EH (cell line): ENCODE measurements around the gene INPP5D.
"Not testable (repeated sequence)": the region's sequence is repeated elsewhere in the genome, so short reads cannot be mapped to it uniquely, and the experiment has no call there.

Source experiments
- DNase-seq: peaks from one replicate; pipeline ENCODE4 v3.0.0-alpha.2; 2015; ENCODE audit warnings: low read depth

Gene INPP5D

DNA sequence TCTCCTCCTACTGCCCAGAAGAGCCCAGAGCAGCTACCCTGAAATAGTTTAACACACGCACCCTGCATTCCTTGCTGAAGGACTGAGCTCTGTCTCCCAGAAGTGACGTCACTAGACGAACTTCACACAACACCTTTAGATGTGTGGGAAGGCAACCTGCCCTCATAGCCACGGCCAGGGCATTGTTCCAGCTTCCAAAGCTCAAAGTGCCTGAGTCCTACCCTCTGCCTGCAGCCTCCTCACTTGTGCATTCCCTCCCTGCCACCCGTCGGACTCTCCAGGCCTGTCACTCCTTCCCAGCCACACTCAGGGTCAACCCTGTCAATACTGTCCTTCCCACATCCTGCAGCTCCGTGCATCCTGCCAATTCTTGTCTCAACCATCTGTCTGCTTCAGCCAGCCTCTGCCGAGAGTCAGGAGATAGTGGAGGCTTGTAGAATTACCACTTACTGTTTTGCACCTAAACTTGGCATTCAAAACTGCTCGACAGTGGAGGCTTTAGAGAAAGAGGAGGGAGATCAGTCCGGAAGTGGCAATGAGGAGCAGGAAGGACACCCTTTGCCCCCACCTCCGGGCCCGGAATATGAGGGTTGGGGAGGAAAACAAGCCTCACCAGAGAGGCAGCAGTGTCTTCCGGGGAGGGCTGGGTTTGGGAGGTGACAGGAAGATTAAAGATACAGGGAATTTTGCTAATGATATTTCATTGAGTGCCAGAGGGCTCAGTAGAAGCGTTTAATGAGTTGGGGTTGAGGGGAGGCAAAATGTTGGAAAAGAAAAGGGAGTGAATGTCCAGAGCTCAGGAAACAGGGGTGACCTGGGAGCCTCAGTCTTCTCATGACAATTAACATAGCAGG lies 119.1 kb downstream of the INPP5D start:
- no peak for DNase-seq

GRCh38 chr2:233179848-233180366 lies 119.8 kb downstream of the INPP5D start:
- DNase-seq = no peak

- DNase-seq = no peak
These were observed 123.8 kb downstream of the INPP5D start for GRCh38 chr2:233183869-233184418.

GRCh38 chr2:233184669-233185068 lies 124.5 kb downstream of the INPP5D start:
- no peak for DNase-seq

GRCh38 chr2:233185330-233185729 lies 125.2 kb downstream of the INPP5D start:
- DNase-seq = no peak

DNA sequence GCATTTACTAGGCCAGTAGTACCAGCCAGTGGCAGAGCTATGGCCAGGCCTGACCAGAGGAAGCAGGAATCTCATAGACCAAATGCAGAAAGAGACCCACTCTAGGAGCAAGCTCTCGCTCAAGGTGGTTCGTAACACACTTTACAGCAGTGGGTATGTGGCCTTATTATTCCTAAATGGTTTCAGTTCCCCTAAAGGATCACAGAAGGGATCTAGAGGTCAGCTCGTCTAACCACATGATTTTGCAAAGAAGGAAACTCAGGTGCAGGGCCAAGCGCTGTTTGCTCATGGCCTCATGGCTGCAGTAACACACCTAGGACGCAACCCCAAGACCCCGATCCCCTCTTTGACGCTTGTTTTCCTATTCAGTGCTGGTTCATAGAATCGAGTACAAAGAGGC lies 125.8 kb downstream of the INPP5D start:
- DNase-seq = no peak

GRCh38 chr2:233186851-233187250 lies 126.7 kb downstream of the INPP5D start:
- no peak for DNase-seq

GRCh38 chr2:233189025-233189424 lies 128.9 kb downstream of the INPP5D start:
- no peak for DNase-seq

- not testable (repeated sequence) for DNase-seq
These were observed 130.9 kb downstream of the INPP5D start for GRCh38 chr2:233191016-233191415.

DNA sequence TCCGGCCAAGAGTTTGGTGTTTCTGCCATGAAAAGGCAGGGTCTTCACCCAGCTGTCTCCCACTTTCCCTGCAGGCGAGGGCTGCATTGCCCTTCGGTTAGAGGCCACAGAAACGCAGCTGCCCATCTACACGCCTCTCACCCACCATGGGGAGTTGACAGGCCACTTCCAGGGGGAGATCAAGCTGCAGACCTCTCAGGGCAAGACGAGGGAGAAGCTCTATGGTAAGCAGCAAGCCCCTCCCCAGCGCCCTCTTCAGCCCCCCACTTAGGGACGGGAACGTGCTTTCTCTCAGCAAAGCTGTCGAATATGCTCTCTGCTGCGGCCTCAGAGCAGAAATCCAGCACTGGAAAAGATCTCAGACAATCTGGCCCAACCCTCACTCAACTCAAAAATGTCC lies 133.6 kb downstream of the INPP5D start:
- DNase-seq = no peak

GRCh38 chr2:233195027-233195426 lies 134.9 kb downstream of the INPP5D start:
- DNase-seq = no peak

DNA sequence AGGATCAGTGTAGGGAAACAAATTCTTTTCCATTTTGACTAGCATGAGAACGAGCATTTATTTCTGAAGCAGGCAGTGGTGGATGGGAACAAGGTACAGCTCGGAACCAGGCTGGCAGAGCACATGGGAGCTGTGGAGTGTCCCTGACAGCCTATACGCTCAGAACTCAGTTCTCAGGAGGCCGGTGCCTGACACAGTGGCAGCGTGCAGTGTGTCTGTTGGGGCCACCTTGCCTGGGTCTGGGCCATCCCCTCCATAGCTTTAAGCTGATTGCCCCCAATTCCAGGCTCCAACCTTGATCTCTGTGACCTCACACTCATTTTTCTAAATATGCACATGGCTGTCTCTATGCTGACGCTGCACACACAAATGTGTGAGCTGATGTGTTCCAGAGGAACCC lies 136.9 kb downstream of the INPP5D start:
- no peak for DNase-seq

DNA sequence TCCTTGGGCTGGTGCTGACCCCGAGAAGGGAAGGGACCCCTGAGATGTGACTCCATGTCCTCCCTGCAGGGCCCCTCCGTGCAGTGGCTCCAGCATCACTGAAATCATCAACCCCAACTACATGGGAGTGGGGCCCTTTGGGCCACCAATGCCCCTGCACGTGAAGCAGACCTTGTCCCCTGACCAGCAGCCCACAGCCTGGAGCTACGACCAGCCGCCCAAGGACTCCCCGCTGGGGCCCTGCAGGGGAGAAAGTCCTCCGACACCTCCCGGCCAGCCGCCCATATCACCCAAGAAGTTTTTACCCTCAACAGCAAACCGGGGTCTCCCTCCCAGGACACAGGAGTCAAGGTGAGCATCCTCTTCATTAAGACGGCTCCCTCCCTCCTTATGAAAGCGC lies 137.9 kb downstream of the INPP5D start:
- no peak for DNase-seq

- DNase-seq = no peak
These were observed 139.7 kb downstream of the INPP5D start for GRCh38 chr2:233199870-233200269.

DNA sequence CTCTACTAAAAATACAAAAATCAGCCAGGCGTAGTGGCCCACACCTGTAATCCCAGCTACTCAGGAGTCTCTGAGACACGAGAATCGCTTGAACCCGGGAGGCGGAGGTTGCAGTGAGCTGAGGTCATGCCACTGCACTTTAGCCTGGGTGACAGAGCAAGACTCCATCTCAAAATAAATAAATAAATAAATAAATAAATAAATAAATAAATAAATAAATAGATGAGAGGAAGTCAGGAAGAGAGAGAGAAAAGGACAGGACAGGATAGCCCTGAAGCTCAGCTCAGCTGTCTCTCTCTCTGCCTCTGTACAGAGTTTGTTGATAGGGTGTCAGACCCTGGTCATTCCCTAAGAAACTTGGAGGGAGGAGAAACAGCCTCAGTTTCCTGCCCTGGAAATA lies 140.6 kb downstream of the INPP5D start:
- DNase-seq = not testable (repeated sequence)

- no peak for DNase-seq
These were observed 141.3 kb downstream of the INPP5D start for GRCh38 chr2:233201258-233202013.

DNA sequence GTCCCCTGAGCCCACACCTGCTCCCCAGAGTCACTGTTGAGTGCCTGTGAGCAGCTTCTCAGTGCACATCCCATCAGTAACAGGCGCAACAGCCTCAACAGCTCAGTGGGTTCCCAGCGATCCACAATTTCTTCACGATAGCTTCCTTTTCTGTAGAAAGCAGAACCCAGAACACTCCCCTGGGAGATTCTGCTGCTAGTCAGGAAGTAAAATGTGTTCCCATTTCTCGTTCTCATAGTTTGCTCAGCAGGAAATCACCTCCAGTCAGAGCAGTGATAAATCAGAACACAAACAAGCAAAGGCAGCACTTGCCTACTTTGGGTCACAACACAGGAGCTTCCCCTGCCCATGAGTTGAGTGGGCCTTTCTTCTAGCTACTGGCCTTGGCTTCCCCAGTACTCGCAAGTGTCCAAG lies 142.4 kb downstream of the INPP5D start:
- no peak for DNase-seq

DNA sequence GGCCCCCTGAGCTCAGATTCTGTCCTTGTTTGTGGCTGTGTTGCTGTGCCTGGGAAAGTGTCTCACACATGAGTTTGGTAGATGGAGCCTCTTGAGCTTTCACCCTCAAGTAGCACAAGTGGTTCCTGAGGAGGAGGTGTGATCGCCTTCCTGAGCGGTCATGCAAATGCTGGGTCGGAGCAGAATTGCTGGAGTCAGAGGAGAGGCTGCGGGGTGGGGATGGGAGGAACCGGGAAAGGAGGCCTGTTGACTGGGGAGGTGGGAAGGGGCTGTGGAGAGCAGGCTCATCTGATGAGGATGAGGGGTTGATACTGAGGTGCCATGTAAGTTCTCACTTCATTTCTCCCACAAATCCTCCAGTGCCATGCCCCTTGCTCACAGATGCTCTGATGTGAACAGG lies 142.9 kb downstream of the INPP5D start:
- no peak for DNase-seq

DNA sequence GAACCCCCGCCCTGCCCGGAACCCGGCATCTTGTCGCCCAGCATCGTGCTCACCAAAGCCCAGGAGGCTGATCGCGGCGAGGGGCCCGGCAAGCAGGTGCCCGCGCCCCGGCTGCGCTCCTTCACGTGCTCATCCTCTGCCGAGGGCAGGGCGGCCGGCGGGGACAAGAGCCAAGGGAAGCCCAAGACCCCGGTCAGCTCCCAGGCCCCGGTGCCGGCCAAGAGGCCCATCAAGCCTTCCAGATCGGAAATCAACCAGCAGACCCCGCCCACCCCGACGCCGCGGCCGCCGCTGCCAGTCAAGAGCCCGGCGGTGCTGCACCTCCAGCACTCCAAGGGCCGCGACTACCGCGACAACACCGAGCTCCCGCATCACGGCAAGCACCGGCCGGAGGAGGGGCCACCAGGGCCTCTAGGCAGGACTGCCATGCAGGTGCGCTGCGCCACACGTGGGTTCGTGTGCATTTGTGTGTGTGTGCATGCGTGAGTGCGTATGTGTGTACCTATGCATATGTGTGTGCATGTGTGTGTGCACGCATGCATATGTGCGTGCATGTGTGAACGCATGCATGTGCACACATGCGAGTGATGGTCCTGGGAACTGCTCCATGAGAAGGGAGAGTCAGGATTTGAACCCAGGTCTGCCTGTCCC lies 144.3 kb downstream of the INPP5D start:
- no peak for DNase-seq

GRCh38 chr2:233208382-233209116 lies 148.4 kb downstream of the INPP5D start:
- DNase-seq = peak; percentile 10

DNA sequence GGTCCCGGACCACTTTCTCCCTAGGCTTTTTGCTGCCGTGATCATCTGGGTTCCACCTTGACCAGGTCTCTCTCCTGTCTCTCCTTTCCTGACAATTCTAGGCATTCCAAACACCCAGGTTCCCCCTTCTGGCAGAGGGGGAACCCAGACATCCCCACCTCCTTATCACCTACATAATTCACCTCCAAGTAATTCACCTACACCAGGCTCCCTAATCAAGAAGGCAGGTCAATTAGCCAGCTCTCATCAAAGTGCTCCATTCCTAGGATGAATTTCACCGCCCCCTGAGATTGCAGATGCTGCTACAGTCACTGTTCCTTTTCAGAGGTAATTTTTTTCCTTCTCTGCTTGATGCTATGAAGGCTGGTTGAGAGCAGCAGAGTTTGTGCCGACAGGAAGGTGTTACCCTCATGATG lies 149.0 kb downstream of the INPP5D start:
- DNase-seq = no peak
